ENCODE data around the gene LRATD1.
A peak's percentile ranks its signal among the peaks of the same experiment; 100 is the strongest.

LRATD1 gene

DNA sequence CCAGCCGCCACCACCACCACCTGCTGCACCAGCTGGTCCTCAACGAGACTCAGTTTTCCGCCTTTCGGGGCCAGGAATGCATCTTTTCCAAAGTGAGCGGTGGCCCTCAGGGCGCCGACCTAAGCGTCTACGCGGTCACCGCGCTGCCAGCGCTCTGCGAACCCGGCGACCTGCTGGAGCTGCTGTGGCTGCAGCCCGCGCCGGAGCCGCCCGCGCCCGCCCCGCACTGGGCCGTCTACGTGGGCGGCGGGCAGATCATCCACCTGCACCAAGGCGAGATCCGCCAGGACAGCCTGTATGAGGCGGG, 1.6 kb downstream of the LRATD1 start:
- no peak for DNase-seq

GRCh38 chr2:14634489-14635390, 2.2 kb downstream of the LRATD1 start:
- peak; percentile 74 for DNase-seq

DNA sequence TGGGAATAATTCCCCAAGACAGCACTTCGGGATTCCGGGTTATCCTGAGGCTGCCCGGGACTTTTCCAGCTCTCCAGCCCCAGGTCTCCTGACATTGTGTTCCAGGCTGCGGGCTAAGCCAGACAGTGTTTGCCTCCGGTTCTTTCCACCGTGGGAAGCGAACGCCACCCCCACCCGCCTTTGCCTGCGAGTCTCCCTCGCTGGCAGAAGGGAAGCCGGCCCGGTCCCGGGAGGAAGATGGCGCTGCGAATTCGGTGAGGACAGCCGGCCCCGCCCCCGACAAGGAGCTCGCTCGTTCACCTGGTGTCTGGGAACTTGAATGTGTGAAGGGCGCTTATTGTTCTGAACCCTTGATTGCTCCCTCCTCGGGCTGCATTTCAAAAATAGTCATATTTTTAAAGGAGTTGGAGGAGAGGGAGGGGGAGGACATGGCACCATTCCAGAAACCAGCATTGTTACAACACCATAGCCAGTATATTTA, 2.9 kb downstream of the LRATD1 start:
- peak; percentile 65 for DNase-seq

GRCh38 chr2:14638488-14638887, 6.0 kb downstream of the LRATD1 start:
- DNase-seq = no peak

DNA sequence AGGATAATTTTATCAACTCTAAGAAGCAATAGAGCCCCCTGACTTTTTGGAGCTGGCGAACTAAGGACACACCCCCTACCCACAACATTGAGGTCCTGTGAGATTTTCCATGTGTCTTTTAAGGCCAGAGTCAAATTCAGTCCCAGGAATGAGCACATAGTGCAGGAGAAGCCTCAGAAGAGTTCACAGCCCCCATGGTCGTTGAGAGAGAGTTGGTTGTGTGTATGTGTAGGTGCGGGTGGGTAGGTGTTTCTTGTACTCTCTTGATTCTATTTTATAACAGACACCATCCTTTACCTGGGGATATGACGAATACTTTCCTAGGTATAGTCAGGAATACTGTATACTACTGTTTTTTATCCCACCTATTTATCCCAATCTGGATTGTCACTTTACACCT, 8.6 kb downstream of the LRATD1 start:
- no peak for DNase-seq

- no peak for DNase-seq
Measured at GRCh38 chr2:14642499-14642898, 10.0 kb downstream of the LRATD1 start.

DNA sequence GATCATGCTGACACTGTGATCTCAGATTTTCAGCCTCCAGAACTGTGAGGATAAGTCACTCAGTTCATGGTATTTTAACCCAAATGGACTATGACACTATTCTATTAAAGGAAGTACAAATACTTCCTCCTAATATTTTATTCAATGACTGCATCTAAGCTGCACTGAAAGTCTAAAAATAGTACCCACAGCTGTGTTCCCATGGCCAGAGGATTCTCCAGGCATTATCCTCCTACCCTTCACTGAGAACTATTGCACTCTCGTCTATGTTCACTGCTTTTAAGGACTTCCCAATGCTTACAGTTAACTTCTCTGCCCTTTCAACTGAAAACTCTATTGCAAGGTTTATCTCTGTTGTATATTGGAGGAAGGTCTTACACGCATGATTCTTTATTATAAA, 15.2 kb downstream of the LRATD1 start:
- no peak for DNase-seq

DNA sequence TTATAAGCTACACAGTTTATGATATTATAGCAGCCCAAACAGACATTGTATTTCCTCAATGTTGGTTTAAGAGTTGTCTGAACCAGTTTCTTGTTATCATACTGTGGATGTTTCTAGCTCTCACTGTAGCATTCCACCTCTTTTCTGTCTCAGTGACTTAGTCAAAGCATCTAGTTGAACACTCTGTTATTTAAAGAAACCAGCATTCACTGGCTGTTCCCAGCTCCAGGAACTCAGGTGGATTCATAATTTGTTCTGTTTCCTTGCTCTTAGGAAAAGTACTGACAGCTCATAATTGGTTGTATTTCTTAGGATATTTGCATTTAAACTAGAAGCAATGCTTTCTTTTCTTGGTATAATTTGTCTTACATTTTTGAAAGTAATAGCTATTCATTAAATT, 17.5 kb downstream of the LRATD1 start:
- DNase-seq = no peak

- no peak for DNase-seq
Measured at GRCh38 chr2:14654835-14655282, 22.3 kb downstream of the LRATD1 start.

GRCh38 chr2:14656146-14656545, 23.6 kb downstream of the LRATD1 start:
- DNase-seq = no peak

DNA sequence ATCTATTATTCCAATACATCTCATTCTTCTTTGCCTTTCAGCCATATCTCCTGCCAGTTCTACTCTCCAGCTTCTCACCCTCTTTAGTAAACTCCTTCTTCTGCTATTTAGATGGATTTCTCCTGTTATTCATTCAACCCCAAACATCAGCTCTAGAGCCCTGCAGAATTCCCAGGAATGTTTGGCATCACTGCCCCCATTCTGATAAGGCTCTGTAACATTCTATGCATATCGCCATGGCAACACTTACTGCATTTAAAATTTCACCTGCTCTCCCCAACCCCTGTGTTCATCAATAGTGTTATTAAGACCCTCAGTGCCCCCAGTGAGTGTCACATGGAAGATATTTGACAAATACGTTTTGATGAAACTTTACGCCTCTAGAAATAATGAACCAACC, 28.6 kb downstream of the LRATD1 start:
- no peak for DNase-seq

GRCh38 chr2:14673351-14673875, 40.9 kb downstream of the LRATD1 start:
- no peak for DNase-seq

GRCh38 chr2:14675489-14675888, 43.0 kb downstream of the LRATD1 start:
- no peak for DNase-seq

- no peak for DNase-seq
Measured at GRCh38 chr2:14676371-14676770, 43.9 kb downstream of the LRATD1 start.

DNA sequence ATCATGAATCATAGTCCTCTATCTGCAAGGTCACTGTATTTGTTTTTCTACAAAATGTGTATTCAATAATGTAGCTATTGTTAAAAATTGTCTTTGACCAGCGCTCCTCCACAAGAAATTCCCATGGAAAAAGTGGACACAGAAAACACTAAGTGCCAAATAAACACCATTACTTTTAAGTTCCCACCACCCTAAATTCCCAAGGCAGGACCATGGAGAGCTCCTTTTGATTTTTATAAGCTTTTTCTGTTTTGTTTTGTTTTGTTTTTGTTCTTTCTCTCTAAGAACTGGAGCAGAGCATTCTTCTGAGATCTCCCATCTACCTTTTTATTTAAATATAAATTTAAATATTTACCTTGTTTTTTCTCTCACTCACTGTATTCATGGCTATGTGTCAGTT, 44.5 kb downstream of the LRATD1 start:
- DNase-seq = no peak

DNA sequence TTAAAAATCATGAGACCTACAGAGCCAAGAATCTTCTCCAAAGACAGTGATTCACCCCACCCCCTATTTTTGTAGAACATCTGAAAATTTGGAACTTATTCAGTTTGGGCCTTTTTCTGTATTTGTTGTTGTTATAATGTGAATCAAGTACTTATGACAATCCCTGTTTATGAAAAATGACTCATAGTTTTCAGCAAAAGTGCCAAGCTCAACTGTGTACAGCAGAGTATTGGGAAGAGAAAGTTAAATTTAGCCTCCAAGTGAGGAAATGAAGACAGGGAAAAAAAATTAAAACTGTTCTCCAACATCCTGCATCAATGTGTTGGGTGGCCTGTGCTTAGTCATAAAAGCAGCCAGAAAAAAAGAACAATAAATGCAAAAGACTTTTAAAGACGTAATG, 46.2 kb downstream of the LRATD1 start:
- no peak for DNase-seq

- DNase-seq = no peak
Measured at GRCh38 chr2:14681608-14682007, 49.1 kb downstream of the LRATD1 start.

Data from fibroblast of upper back skin (primary cell).